SK-N-SH (cell line): Measurements from ENCODE around the gene ZNF804A.

ENCODE experiments used
- CTCF ChIP-seq: fragments of 200-600 bp; sonication (generic); IDR thresholded peaks from 2 replicates; pipeline ENCODE4 v1.6.1; 2017; ENCODE audit warnings: antibody characterized with exemption, mild to moderate bottlenecking, moderate library complexity
- EP300 ChIP-seq, 2 experiments: IDR thresholded peaks; 2 replicates each; pipeline versions ENCODE4 v1.4.0 to v1.6.1; 2012; ENCODE audit warnings: borderline replicate concordance in 1 of 2, low read depth in 1 of 2, low read length in 1 of 2
- EZH2phosphoT487 ChIP-seq: fragments of 200-600 bp; sonication (generic); IDR thresholded peaks from 2 replicates; pipeline ENCODE4 v1.6.1; 2017; ENCODE audit warnings: low read depth, mixed run types, mild to moderate bottlenecking, antibody characterized with exemption, moderate library complexity, borderline replicate concordance
- MXI1 ChIP-seq: IDR thresholded peaks from 2 replicates; pipeline ENCODE4 v1.6.1; 2012; ENCODE audit warnings: mild to moderate bottlenecking, low read depth, low read length, improper control_type of control experiment
- RAD21 ChIP-seq: IDR thresholded peaks from 2 replicates; pipeline ENCODE4 v1.6.1; 2012; ENCODE audit warnings: mild to moderate bottlenecking, low read length
- RFX5 ChIP-seq: IDR thresholded peaks from 2 replicates; pipeline ENCODE4 v1.6.1; 2012; ENCODE audit warnings: mild to moderate bottlenecking, improper control_type of control experiment, low read length
- SMC3 ChIP-seq: IDR thresholded peaks from 2 replicates; pipeline ENCODE4 v1.6.1; 2012; ENCODE audit warnings: low read depth, low read length, improper control_type of control experiment
- TAF1 ChIP-seq: IDR thresholded peaks from 2 replicates; pipeline ENCODE4 v1.6.1; 2012; ENCODE audit warnings: low read depth, mild to moderate bottlenecking, low read length, moderate library complexity, borderline replicate concordance
- USF2 ChIP-seq: fragments of 150-350 bp; IDR thresholded peaks from 2 replicates; pipeline ENCODE4 v1.6.1; 2017; ENCODE audit warnings: antibody characterized with exemption, low read length, low read depth, borderline replicate concordance

GRCh38 chr2:184551626-184552025 is 46.7 kb upstream of the ZNF804A start:
- no peak for TF ChIP-seq CTCF
- TF ChIP-seq USF2 = no peak
- TF ChIP-seq TAF1 = no peak
- no peak for TF ChIP-seq EP300 (IDR thresholded peaks at IDR 0.05; ENCODE audit: borderline replicate concordance in 1 of 2, low read depth in 1 of 2, low read length in 1 of 2)
- TF ChIP-seq SMC3 = no peak
- no peak for TF ChIP-seq EZH2phosphoT487
- no peak for TF ChIP-seq RFX5
- TF ChIP-seq RAD21 = no peak
- no peak for TF ChIP-seq MXI1
